GM21515 (cell line): ENCODE results near the gene BECN2.

ENCODE experiments used
- ATAC-seq: cut with Tn5 transposase; IDR thresholded peaks from one replicate; pipeline ENCODE4 v1.9.1; 2021; ENCODE audit not compliant: unreplicated experiment

The BECN2 gene, protein sequence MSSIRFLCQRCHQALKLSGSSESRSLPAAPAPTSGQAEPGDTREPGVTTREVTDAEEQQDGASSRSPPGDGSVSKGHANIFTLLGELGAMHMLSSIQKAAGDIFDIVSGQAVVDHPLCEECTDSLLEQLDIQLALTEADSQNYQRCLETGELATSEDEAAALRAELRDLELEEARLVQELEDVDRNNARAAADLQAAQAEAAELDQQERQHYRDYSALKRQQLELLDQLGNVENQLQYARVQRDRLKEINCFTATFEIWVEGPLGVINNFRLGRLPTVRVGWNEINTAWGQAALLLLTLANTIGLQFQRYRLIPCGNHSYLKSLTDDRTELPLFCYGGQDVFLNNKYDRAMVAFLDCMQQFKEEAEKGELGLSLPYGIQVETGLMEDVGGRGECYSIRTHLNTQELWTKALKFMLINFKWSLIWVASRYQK

DNA sequence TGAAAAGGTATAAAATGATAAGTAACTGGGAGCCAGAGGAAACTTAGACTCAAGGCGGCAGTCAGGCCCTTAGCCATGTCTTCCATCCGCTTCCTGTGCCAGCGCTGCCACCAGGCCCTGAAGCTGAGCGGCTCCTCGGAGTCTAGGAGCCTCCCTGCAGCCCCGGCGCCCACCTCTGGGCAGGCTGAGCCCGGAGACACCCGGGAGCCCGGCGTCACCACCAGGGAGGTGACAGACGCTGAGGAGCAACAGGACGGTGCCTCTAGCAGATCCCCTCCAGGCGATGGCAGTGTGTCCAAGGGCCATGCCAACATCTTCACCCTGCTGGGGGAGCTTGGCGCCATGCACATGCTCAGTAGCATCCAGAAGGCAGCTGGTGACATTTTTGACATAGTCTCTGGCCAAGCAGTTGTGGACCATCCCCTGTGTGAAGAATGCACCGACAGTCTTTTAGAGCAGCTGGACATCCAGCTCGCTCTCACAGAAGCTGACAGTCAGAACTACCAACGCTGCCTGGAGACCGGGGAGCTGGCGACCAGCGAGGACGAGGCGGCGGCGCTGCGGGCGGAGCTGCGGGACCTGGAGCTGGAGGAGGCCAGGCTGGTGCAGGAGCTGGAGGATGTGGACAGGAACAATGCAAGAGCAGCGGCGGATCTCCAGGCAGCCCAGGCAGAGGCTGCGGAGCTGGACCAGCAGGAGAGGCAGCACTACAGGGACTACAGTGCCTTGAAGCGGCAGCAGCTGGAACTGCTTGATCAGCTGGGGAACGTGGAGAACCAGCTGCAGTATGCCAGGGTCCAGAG lies at the start of gene BECN2:
TSS of gene BECN2 (plus strand) at position 76 of the 803 bp plus-strand sequence. CDS start at position 76, 0 bp downstream.
- ATAC-seq = no peak

DNA sequence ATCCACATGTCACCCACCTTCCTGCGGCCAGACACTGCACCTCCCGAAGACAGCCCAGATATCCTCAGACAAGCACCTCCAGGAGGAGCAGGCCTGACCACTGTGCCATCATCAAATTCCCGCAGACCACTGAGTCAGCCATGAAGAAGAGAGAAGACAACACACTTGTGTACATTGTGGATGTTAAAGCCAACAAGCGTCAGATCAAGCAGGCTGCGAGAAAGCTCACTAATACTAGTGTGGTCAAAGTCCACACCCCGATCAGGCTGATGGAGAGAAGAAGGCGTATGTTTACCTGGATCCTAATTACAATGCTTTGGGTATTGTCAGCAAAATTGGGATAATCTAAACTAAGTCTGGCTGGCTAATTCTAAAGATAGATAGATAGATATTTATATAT lies 41.4 kb upstream of the BECN2 start:
- no peak for ATAC-seq

DNA sequence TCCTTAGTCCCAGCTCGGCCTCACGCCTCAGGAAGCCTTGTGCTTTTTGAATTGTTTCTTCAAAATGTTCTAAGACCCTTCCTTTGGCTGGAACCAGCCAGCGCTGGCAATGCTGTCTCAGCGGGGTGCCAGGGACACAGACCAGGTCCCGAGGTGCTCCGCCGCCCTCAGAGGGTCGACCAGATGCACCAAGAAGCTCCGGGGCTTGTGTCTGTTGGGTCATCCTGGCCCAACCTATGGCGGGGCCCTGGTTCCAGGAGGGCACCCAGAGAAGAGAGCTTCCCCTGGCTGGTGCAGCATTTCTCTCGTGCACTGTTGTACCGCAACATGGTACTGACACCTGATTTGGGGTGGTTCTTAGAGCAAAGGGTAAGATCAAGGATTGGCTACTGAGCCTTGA lies 40.1 kb upstream of the BECN2 start:
- ATAC-seq = no peak

DNA sequence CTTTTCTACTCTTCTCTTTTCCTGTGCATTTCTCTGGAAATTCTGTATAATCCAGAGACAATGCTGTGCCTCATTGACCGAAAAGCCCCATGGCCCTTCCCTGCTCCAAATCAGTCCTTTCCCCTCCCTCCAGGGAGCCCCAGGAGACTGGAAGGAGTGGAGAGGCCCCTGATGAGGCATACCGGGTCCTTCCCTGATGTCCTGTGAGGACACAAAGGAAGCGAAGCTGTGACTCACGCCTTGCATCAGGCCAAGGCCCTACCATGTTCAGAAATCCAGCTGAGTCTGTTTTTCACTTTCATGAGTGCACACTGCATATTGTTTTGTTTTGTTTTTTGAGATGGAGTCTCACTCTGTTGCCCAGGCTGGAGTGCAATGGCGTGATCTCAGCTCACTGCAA lies 38.7 kb upstream of the BECN2 start:
- no peak for ATAC-seq

DNA sequence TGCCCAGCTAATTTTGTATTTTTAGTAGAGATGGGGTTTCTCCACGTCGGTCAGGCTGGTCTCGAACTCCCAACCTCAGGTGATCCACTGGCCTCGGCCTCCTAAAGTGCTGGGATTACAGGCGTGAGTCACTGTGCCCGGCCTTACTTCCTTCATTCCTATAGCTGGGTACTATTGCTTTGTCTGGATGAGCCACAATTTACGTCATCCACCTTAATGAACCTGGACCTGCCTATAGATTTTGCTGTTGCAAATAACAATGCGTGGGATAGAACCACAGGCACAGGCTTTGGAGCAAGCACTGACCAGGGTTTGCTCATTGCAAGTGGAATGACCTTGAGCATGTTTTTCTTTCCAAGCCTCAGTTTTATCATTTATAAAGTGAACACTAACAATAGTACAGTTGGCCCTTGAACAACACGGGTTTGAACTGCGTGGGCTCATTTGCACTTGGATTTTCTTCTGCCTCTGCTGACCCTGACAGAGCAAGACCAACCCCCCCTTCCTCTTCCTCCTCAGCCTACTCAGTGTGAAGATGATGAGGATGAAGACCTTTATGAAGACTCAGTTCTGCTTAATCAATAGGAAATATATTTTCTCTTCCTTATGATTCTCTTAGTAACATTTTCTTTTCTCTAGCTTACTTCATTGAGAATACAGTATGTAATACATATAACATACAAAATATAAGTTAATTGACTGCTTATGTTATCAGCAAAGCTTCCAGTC lies 33.3 kb upstream of the BECN2 start:
- ATAC-seq = no peak

DNA sequence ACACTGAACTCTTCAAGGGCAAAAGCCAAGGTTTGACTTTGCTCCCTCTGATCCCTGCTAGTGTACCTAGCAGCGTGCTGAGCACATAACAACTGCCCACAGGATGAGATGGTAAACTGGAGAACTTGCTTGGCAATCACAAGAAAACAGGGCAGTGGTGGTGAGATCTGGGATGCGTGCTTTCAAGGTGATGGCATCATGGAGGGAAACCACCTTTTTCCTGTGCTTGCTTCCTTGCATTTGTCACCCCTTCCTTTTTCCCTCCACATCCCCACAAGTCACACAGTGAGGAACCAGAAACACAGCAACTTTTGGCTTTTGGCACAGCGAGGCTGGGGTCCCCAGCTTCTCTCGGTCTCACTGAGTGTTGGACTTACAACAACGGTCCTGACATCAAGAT lies 31.4 kb upstream of the BECN2 start:
- no peak for ATAC-seq

DNA sequence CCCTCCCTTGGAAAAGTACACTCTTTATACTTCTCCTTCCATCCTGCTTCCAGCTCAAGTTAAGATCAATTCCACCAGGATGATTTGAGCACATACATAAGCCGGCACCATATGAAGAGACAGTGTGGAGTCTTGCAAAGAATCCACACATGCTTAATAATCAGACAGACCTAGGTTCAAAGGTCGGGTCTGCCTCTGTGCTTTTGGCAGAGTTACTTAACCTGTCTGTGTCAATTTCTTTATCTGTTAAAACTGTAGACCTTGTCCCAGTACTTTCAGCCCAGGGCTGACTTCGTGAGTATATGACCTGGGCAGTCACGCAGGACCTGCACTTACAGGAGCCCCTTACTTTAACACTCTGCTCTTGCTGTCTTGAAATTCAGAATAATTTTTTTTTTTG lies 30.2 kb upstream of the BECN2 start:
- no peak for ATAC-seq

DNA sequence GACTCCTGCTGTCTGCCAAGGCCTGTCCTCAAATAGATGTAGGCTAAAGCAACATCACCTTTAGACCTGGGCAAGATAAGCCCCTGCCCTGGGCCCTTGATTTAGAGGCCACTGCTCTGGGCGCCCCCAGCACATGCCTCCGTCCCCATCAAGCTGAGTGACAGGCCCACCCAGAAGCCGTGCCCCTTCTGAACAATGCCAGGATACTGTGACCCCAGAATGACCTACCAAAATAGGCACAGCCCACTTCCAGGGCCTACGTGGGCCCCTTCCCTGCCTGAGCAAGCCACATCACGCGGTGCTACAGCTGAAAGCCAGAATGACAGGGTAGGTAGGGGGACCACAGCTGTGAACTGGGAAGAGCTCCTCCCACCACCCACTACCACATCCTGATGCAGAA lies 24.7 kb upstream of the BECN2 start:
- ATAC-seq = no peak

DNA sequence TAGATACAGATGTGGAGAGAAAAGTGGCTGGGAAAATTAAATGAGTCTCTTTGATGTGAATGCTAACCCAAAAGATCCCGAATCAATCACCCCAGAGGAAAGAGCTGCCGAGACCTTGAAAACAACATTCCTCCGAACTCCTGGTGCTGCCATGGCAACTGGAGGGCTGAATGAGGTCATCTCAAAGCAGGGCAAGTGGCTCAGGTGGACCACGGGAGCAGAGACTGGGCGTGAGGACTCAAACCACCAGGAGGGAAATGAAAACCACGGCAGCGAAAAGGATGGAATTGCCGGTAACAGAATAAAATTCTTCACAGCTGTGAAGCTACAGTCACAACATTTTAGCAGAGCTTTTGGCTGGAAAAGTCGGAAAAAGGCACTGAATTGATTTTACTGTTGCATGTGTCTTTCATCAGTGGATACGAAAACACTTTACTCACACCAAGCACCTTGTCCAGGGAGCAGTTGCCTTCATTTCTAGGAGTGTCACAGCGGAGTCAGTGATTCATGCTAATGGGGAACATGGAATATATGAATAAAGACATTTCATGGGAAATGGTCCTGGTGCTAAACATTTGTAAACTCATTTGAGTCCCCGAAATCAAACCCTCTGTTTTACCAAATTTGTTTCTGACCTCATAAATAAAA lies 23.2 kb upstream of the BECN2 start:
- ATAC-seq = no peak

DNA sequence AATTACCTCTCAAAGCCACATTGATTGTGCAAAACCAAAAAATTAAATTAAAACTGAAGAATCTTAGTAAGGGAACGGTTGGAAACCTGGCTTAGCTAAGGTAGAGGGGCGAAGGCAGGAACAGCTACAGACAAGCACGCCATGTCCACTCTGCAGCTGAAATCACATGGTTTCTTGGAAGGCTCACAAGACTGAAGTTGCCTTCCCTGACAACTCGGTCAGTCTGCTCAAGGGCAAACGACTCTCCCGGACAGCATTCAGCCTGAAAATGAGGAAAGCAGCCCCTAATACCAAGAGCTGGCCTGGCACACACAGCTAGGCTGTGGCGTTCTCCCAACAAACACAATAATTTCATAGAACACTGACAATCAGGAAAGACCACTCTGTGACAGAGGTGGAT lies 22.7 kb upstream of the BECN2 start:
- no peak for ATAC-seq

DNA sequence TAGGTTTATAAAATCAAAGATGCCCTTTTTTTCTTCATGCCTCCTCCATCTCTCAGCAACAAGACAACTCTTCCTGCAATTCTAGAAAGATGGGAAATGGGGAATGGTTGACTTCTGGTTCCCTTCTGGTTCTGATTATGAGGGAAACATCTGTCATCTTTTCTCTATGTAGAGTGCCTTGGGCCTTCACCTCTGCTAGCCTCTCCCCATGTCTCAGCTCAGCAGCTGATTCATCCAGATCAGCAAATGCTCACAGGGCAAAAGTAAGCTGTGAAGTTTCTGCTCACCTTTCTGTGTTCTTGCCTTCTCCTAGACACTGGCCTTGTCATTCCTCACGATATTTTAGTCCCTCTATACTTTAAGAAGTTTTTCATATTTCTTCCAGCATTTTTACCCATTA lies 17.8 kb upstream of the BECN2 start:
- no peak for ATAC-seq

DNA sequence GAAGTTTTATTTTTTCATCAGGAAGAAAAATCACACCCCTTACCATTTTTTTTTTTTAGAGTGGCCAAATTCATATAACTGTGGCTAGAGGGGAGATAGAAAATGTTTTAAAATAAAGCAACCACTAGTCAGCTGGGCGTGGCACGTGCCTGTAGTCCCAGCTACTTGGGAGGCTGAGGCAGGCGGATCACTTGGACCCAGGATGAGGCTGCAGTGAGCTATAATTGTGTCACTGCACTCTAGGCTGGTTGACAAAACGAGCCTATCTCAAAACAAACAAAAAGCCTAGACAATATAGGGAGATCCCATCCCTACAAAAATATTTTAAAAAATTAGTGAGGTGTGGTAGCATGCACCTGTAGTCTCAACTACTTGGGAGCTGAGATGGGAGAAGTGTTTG lies 14.8 kb upstream of the BECN2 start:
- ATAC-seq = no peak

DNA sequence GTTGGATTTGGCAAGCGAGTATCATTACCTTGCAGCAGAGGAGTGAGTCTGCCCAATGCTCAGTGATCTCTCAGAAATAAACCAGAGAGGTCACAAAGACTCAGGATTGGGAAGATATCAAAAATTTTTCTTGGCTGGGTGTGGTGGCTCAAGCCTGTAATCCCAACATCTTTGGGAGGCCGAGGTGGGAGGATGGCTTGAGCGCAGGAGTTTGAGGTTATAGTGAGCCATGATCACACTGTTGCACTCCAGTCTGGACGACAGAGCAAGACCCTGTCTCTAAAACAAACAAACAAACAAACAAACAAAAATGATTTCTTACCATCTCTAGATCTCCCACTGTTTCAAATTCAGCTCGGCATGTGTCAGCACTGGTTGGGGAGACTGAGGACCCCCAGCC lies 13.3 kb upstream of the BECN2 start:
- ATAC-seq = no peak

DNA sequence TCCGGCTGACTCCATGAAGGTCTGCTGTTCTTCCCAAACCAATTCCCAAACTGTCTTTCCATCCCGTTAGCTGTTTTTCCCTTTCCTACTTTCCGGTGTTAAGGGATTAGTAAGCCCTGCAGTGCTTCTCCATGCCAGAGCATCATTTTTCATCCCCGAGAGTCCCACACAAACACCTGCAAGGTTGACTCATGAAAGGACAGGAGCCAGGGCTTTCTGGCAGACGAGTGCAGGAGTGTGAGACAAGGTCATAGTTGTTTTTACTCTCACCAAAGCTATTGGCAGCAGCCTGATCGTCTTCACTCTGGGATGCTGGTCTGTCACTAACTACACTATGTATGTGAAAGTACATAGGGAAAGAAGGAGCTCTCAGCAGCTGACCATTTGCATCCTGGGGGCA lies 10.2 kb upstream of the BECN2 start:
- no peak for ATAC-seq

DNA sequence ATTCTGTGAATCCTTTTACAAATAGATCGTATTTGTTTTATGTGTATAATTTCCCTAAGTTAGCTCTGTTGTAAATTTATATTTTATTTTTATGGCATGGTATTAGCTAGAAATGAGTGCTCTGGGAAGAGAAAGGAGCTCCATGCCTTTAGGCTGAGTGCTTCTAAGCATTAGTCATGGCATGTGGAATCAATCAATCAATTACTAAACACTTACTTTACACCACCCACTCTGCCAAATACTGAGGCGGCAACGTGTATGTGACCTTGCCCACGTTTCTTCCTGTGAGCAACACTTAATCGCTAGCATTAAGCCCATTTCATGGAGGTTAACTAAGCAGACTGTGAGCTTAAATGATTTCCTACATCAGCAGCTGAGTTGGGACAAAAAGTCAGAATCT lies 7.2 kb upstream of the BECN2 start:
- no peak for ATAC-seq

DNA sequence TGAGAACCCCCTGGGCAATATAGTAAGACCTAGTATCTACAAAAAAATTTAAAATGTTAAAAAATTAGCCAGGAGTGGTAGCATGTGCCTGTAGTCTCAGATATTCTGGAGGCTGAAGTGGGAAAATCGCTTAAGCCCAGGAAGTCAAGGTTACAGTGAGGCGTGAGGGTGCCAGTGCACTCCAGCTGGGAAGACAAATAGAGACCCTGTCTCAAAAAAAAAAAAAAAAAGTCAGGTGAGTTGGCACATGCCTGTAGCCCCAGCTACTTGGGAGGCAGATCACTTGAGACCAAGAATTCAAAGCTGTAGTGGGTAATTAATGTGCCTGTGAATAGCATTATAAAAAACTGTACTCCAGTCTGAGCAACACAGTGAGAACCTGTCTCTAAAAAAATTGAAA lies 4.6 kb downstream of the BECN2 start:
- no peak for ATAC-seq

DNA sequence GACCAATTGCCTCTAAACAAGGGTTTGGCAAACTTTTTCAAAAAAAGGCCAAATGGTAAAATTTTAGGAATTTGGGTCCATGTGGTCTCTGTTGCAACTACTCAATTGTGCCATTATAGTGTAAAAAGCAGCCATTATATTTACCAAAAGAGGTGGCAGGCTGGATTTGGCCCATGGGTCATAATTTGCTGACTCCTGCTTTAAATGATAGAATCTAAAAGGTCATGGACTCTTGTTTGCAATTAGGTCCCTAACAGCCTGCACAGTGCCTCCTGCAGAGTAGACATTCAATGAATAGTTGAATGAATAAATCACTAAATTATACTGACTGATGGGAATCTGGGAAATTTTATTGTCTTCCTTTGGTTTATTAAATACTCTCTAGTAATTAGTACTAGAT lies 6.2 kb downstream of the BECN2 start:
- no peak for ATAC-seq

DNA sequence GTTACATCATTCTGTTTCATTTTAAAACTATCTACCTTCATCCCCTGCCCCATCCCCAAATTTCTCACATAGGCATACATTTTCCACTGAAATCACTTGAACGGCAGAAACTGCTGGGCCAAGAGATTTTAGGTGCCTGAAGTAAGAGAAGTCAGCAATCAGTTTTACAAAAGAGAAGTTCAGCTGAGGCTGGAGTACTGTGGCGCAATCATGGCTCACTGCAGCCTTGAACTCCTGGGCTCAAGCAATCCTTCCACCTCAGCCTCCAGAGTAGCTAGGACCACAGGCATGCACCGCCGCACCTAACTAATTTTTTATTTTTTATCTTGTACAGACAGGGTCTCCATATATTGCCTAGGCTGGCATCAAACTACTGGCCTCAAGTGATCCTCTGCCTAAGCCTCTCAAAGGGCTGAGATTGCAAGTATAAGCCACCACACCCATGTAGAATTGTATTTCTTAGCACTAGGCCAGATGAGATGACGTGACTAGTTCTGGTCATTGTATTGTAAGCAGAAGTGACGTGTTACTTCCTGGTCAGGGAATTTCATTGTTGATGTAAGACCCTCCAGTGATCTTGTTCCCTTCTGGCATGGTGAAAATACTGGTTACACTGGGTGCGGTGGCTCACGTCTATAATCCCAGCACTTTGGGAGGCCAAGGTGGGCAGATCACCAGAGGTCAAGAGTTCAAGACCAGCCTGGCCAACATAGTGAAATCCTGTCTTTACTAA lies 7.1 kb downstream of the BECN2 start:
- ATAC-seq = no peak

DNA sequence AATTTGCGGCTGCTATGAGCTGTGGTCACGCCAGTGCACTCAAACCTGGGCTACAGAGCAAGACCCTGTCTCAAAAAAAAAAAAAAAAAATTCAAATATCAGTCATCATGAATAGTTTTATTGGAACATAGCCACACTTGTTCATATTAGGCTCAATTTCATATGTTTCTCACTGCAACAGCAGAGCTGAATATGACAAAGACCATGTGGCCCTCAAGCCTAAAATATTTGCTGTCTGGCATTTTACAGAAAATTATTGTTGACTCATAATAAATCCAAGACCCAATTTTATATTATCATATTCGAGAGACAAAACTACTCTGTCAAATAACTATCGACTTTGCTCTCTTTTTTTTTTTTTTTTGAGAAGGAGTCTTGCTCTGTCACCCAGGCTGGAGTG lies 11.0 kb downstream of the BECN2 start:
- ATAC-seq = no peak

DNA sequence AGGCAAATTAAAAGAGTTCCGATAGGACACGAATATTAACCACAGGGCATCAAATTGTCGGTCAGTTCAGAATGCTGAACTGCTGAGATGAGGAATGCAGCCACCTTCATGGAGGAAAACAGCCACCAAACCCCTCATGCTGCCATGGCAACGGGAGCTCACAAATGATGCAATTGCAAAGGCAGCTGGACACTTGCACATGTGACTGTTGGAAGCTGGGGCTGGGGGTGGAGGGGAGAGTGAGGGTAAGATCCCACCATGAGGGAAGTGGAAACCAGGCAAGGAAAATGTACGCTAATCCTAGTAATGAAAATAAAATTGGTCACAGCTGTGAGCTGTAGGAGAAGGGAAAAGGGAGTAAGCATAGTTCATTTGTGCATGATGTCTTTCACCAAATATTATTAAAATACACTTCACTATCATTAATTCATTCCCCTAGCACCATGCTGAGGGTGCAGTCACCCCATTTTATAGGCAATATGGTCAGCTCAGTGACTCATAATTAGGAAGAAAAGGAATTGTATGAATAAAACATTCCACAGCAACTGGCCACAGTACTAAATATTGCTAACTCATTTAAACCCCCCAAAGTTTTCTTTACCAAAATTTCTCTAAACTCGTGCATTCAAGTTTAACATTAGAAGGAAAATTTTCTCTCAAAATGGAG lies 15.3 kb downstream of the BECN2 start:
- no peak for ATAC-seq
